AG09319 (cell line): Measurements from ENCODE around the gene C20orf144.

Experiments
- DNase-seq: peaks from one replicate; pipeline ENCODE4 v3.0.0-alpha.2; 2010; ENCODE audit warnings: low read depth; ENCODE audit errors: extremely low read depth
- CTCF ChIP-seq: IDR thresholded peaks from 2 replicates; pipeline ENCODE4 v1.5.1; 2011; ENCODE audit warnings: low read depth, mild to moderate bottlenecking, inconsistent platforms, low read length, moderate library complexity

Gene C20orf144

GRCh38 chr20:33667245-33667675 is 5.1 kb downstream of the C20orf144 start:
- no peak for TF ChIP-seq CTCF
- no peak for DNase-seq

- TF ChIP-seq CTCF: peak; percentile 90
- no peak for DNase-seq
Measured at GRCh38 chr20:33667676-33668465, 5.7 kb downstream of the C20orf144 start.

- DNase-seq: no peak
- no peak for TF ChIP-seq CTCF
Measured at GRCh38 chr20:33668466-33669155, 6.5 kb downstream of the C20orf144 start.

- TF ChIP-seq CTCF: no peak
- DNase-seq: no peak
Measured at GRCh38 chr20:33669224-33669623, 7.1 kb downstream of the C20orf144 start.

GRCh38 chr20:33669873-33670640 is 7.9 kb downstream of the C20orf144 start:
- DNase-seq: no peak
- no peak for TF ChIP-seq CTCF

- TF ChIP-seq CTCF: no peak
- no peak for DNase-seq
Measured at GRCh38 chr20:33670715-33671499, 8.8 kb downstream of the C20orf144 start.
